ENCODE data around the gene IGDCC3.

DNA sequence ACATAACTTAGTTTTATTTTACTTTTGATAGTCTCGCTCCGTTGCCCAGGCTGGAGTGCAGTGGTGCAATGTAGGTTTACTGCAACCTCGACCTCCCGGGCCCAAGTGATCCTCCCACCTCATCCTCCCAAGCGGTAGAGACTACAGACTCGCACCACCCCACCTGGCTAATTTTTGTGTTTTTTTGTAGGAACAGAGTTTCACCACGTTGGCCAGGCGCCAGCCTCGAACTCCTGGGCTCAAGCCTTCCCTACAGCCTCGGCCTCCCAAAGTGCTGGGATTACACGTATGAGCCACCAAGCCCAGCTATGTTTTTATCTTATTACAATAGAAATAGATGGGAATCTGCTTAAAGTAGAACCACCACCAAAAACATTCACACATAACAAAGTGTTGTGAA, 79.1 kb downstream of the IGDCC3 start:
- no peak for TF ChIP-seq YY1 (IDR thresholded peaks at IDR 0.05; ENCODE audit: insufficient read depth, insufficient read length)
- no peak for TF ChIP-seq ZNF274 (IDR thresholded peaks at IDR 0.05; ENCODE audit: low read depth, low read length)
- no peak for TF ChIP-seq SUZ12 (IDR thresholded peaks at IDR 0.05; ENCODE audit: extremely low read depth, insufficient read depth, insufficient read length)
